ENCODE data around the gene GRM3. TPM values are rescaled to one million over a fixed set of nuclear protein-coding genes. Genes with fewer than 3 reads are reported as not detected.

The GRM3 gene
- total RNA-seq, 1 experiment from 2014 or later = not detected

- H3F3A ChIP-seq (ENCODE audit: low read length, unreplicated experiment) = no peaks in the 10 kb centered on the region
- H3K4me2 ChIP-seq (ENCODE audit: low read length) = no peak overlapping the region
- ATAC-seq (no peak), DNase-seq (no peak)
- H3K79me2 ChIP-seq (ENCODE audit: low read length) = no peaks in the 10 kb centered on the region
- H3K9me3 ChIP-seq (ENCODE audit: low read length) = no peaks in the 10 kb centered on the region
- no peaks in the 10 kb centered on the region for H3K4me1 ChIP-seq (ENCODE audit: insufficient read depth, low read length)
- H3K27me3 ChIP-seq (ENCODE audit: low read length) = no peaks in the 10 kb centered on the region
- POLR2A ChIA-PET (ENCODE audit: unreplicated experiment) = no interaction called here
- no TSS peak for BruUV-seq (replicated peaks)
- no peak overlapping the region for H2AFZ ChIP-seq (ENCODE audit: low read length)
- no peaks in the 10 kb centered on the region for H3K9me2 ChIP-seq (replicated peaks; ENCODE audit: low read length)
- no peak for TF ChIP-seq EZH2 (IDR thresholded peaks at IDR 0.05; ENCODE audit: low read length, unreplicated experiment)
- TF ChIP-seq, protein P1, sequence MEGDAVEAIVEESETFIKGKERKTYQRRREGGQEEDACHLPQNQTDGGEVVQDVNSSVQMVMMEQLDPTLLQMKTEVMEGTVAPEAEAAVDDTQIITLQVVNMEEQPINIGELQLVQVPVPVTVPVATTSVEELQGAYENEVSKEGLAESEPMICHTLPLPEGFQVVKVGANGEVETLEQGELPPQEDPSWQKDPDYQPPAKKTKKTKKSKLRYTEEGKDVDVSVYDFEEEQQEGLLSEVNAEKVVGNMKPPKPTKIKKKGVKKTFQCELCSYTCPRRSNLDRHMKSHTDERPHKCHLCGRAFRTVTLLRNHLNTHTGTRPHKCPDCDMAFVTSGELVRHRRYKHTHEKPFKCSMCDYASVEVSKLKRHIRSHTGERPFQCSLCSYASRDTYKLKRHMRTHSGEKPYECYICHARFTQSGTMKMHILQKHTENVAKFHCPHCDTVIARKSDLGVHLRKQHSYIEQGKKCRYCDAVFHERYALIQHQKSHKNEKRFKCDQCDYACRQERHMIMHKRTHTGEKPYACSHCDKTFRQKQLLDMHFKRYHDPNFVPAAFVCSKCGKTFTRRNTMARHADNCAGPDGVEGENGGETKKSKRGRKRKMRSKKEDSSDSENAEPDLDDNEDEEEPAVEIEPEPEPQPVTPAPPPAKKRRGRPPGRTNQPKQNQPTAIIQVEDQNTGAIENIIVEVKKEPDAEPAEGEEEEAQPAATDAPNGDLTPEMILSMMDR (conservative IDR thresholded peaks at IDR 0.05; ENCODE audit: low read depth, low read length) = no peak
- TF ChIP-seq EZH2phosphoT487 (IDR thresholded peaks at IDR 0.05; ENCODE audit: borderline replicate concordance, low read length) = no peak
- no peaks in the 10 kb centered on the region for H3K36me3 ChIP-seq (ENCODE audit: low read depth, low read length)
- intact Hi-C loops (cut with micrococcal nuclease) = loop anchor here (1.0 kb wide), 2 partner anchors 235 to 324 kb away; no protein-coding TSS in a partner anchor
- H3K4me3 ChIP-seq (ENCODE audit: low read length) = no peak overlapping the region
- no peak overlapping the region for H3K9ac ChIP-seq (ENCODE audit: low read length)
- no peak overlapping the region for H3K27ac ChIP-seq (ENCODE audit: low read length)
- no peaks in the 10 kb centered on the region for H4K20me1 ChIP-seq (ENCODE audit: low read length)
- CTCF ChIA-PET = no interaction called here
Observed at GRCh38 chr7:86913709-86914108, 270.0 kb downstream of the GRM3 start.
